ENCODE data around the gene KDM1B.
"Not testable (repeated sequence)": the region's sequence is repeated elsewhere in the genome, so short reads cannot be mapped to it uniquely, and the experiment has no call there.

The KDM1B gene

DNA sequence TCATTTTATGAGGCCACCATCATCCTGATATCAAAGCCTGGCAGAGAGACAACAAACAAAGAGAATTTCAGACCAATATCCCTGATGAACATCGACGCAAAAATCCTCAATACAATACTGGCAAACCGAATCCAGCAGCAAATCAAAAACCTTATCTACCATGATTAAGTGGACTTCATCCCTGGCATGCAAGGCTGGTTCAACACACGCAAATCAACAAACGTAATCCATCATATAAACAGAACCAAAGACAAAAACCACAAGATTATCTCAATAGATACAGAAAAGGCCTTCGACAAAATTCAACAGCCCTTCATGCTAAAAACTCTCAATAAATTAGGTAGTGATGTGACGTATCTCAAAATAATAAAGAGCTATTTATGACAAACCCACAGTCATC, 76.6 kb downstream of the KDM1B start:
- DNase-seq (ENCODE audit: low read depth), result not testable (repeated sequence)

DNA sequence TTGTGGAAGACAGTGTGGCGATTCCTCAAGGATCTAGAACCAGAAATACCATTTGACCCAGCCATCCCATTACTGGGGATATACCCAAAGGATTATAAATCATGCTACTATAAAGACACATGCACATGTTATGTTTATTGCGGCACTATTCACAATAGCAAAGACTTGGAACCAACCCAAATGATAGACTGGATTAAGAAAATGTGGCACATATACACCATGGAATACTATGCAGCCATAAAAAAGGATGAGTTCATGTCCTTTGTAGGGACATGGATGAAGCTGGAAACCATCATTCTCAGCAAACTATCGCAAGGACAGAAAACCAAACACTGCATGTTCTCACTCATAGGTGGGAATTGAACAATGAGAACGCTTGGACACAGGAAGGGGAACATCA, 78.5 kb downstream of the KDM1B start:
- not testable (repeated sequence) for DNase-seq (ENCODE audit: low read depth)

DNA sequence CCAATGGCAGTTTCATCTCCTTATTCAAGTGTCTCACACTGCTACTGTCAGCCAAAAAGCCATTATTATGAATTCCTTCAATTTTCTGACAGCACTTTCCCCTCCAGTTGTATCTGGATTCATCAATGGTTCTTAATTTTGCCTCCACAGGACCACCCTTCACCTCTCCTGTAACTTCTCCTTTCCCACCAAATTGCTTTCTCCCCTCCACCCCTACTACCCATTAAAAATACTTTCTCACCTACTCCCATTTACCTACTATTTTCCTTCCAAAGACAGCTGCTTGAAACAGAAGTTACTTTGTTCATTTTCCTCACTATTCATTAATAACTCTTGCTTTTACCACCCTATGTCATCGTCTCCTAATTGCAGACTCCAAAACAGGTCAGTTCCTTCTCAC, 79.3 kb downstream of the KDM1B start:
- no peak for DNase-seq (ENCODE audit: low read depth)

DNA sequence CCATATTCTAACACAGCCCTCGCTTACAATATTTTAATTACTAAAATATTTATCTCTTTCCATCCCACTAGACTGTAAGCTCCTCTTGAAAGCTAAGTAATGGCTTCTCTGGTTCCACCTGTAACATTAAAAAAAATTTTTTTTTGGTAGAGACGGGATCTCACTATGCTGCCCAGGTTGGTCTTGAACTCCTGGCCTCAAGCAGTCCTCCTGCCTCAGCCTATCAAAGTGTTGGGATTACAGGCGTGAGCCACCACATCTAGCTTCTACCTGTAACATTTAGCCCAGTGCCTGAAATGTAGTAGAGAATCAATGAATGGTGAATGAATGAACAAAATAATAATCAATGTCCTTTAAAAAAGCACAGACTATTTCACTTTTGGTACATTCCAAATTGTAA, 80.3 kb downstream of the KDM1B start:
- DNase-seq (ENCODE audit: low read depth), result no peak

DNA sequence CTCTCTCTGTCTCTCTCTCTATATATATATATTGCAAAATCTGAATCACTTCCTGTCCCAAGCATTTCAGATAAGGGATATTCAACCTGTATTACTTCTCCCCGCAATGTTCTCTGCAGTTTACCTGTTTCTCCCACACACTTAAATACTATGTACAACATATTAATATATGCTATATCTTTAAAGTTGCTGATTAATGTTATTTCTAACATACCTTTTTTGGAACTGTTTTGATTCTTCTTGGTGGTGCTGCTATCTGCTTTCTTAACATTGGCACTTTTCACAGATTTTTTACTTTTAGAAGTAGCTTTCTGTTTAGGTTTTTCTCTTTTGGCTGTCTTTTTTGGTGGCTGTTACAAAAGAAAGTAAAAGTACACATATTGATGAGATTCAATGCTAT, 81.9 kb downstream of the KDM1B start:
- DNase-seq (ENCODE audit: low read depth), result no peak

DNA sequence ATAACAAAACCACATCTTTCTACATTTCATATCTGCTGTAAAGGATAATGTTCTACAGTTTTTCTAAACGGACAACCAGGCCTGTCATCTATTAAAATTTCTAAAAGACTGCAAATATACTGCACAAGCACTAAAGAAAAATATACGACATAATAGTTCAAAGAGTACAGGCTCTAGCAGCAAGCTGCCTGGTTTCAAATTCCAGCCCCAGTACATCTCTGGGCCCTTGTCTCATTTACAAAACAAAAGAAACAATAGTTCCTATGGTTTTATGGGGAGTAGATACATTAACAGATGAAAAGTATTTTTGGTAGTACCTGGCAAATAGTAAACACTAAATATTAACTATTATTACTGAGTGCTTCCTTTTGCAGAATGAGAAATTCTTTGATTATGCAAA, 85.0 kb downstream of the KDM1B start:
- DNase-seq (ENCODE audit: low read depth), result no peak

DNA sequence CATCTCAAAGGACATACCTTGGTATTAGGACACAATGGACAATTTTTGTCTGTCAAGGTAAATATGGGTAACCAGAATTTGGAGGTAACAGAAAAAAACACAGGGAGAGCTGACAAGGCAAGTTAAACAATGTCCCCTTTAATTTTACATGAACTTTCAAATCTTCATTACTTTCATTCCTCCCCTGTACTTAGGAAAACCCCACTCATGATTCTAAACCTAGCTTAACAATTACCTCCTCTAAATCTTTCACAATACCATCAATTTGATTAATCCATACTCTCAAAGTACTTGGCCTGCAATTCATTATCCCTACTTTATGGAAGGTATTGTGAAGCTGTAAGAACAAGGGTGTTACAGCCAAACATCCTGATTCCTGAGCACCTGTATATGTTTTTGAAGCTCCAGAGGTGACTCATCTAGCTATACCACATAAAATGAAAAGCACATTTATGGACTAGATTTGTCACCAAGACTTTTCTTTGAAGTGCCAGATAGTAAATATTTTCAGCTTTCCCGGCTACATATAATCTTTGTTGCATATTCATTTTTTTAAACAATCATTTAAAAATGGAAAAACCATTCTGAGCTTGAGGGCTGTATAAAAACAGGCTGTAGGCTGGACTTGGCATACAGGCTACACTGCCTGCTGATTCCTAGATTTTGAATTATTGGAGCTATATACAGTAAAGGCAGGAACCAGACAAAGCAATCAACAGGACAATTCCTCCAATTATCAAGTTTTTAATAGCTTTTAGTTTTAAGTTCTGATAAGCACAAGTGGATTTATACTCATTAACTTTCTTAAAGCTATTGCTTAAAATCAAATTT, 86.2 kb downstream of the KDM1B start:
- no peak for DNase-seq (ENCODE audit: low read depth)

DNA sequence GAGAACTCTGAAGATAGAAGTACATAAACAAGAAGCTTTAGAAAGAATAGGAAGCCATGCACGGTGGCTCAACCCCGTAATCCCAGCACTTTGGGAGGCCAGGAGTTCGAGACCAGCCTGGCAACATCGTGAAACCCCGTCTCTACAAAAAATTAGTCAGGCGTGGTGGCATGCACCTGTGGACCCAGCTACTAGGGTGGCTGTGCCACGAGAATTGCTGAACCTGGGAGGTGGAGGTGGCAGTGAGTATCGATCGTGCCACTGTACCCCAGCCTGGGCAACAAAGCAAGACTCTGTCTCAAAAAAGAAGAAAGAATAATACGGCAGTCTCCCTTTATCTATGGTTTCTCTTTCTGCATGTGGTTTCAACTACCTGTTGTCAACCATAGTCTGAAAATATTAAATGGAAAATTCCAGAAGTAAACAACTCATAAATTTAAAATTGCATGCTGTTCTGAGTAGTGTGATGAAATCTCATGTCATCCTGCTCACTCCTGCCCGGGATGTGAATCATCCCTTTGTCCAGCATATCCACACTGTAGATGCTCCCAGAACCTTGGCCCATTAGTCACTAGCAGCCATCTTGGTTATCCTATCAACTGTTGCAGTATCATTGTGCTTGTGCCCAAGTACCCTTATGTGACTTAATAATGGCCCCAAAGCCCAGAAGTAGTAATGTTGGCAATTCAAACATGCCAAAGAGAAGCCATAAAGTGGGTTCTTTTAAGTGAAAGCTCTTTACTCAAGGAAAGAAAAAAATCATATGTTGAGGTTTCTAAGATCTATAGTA, 87.0 kb downstream of the KDM1B start:
- DNase-seq (ENCODE audit: low read depth), result no peak

DNA sequence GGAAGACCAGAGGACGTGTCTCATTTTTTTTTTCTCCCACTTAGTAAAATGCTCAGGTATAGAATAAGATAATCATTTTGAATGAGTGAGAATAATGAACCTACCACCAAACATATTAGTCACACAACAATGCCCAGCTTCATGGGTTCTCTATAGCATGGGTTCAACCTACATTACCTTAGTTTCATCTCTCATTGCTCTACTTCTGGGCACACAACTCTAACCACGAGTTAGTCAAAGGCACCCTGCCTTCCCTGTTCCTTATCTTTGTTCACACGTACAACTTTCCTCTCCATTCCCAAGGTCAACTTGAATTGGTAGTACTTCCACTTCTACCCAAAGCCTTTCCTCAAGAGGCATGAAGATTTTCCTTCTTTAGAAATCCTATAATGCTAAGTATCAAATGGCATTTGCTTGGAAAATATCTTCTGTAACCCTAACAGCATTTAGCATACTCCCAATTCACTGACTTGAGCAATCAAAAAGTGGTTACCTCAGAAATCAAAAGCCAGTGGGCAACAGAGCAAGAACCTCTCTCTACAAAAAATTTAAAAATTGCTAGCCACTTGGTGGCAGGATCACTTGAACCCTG, 88.2 kb downstream of the KDM1B start:
- no peak for DNase-seq (ENCODE audit: low read depth)

DNA sequence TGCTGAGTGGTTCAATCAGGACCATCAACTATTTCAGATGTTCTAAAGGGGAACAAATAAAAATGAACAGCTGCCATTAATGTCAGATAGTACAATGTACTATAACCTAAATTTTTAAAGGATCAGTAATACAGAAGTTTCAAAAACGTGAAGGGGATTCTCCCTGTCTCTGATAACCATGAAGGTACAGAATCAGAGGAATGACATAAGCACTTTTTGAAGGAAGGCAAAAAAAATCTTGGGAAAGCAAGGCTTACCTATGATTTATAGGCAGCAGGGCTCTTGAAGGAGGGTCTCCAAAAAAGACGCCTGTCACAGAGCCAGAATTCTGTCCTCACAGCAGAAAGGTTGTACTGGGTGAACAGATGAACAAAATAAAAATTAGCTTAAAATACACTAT, 89.0 kb downstream of the KDM1B start:
- no peak for DNase-seq (ENCODE audit: low read depth)

DNA sequence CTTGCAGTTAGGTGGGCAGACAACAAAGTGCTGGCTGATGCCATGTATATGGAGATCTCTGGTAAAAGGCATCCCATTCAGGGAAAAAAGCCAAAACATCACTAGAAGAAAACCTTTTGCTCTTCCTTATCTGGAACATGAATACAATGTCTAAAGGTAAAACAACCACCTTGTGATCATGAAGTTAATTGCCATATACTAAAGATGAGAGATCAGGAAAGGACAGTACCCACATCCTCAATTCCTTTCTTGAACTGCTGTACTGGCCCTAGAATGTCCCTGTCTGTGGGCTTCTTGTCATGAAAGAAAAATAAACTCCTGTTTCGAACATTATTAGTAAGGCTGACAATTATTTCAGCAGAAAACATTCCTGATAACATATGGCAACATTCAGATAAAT, 89.9 kb downstream of the KDM1B start:
- DNase-seq (ENCODE audit: low read depth), result no peak

DNA sequence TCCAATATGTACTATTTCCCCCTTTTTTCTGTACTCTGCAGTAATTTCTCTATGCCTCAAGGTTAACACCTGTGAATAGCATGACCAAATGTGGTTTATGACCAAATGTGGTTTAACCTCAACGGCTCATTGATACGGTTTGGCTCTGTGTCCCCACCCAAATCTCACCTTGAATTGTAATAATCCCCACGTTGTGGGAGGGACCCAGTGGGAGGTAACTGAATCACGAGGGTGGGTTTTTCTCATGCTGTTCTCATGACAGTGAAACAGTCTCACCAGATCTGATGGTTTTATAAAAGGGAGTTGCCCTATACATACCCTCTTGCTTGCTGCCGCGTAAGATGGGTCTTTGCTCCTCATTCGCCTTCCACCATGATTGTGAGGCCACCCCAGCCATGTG, 90.4 kb downstream of the KDM1B start:
- DNase-seq (ENCODE audit: low read depth), result no peak

DNA sequence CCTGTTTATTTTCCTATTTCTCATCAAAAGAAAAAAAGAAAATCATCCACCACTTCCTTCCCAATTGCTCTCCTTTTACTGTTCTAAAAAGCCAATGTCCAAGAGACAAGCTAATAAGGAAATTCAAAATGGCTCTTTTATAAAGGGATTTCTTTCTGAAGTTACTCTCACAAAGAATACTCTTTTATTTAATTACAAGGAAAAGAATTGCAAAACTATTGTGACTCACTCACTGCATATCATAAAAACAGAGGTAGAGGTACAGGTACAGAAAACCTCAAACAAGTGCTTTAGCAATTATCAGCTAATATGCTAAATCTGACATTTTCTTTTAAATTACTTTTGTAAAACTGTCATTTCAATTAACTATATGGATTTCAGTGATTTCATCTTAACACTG, 91.0 kb downstream of the KDM1B start:
- DNase-seq (ENCODE audit: low read depth), result no peak

DNA sequence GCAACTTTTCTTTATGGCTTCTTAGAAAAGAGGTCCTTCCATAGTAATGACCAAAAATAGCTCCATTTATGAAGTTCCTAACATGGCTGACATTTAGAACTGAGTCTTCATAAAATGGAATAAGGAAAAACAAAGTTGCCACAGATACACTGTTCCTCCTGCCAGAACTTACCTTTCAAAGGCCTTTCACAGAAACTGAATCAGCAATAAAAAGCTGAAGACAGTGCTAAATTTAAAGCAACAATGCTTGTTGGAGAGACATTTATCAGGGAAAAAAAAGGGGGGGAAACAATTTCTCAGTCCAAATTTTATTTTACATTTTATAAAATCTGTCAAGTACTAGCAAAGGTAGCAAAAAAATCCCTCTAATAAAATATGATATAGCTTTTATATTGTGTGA, 91.8 kb downstream of the KDM1B start:
- no peak for DNase-seq (ENCODE audit: low read depth)

DNA sequence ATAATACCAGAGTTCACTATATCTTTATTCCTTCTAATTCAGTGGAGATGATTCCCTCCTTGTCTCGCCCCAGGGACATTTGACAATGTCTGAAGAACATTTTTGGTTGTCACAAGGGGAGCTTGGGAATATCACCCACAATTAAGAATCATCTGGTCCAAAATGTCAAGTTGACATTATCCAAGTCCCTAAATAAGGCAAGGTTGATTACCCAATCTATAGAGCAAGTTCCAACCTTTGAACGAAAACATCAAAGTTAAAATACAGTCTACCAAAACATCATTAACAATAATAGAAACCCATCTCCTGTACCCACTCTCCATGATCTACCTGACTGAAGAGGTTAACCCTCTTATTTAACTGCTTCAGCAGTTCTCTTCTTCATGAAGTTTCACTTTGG, 93.5 kb downstream of the KDM1B start:
- no peak for DNase-seq (ENCODE audit: low read depth)

DNA sequence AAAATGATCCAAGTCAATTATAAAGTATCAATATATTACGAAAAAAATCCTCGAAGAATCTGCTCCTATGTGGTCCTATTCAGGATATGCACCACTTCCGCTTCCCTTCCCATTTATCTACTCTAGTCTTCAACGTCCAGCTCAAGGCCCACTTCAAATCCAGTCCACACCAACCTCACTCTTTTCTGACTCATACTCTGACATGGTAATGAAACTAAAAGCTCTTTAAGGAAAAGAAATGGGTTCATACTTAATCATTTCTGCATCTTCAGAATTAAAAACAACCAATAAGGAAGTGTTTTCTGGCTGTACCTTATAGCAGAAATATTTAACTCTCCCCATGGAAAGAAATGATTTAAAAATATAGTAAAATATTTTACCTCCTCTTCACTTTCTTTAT, 94.0 kb downstream of the KDM1B start:
- DNase-seq (ENCODE audit: low read depth), result no peak

DNA sequence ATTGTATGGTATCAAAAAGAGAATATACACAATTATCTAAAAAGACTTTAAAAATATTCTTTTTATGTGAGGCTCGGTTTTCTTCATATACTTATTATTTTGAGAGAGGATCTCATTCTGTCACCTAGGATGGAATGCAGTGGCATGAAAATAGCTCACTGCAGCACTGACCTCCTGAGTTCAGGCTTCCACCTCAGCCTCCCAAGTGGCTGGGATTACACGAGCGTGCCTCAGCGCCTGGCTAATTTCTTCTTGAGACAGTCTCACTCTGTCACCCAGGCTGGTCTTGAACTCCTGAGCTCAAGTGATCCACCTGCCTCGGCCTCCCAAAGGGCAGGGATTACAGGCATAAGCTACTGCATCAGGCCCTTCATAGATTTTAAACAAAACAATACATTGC, 98.4 kb downstream of the KDM1B start:
- DNase-seq (ENCODE audit: low read depth), result no peak

DNA sequence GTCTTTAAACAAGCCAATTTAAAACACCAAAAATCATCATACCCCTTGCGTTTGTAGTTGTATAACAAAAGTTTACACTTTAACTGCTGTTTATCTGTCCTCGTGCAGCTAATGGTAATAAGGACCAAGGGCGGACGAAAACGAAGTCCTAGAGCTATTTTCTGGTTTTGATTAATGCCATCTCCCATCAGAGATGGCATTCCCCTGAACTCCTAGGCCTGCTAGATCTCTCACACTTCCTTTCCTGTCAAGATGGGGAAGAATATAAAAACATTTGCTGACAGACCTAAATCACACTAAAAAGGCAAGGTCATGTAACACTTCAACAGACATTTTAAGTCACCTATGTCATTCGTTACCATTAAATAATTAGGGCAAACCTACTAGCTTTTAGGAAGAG, 99.6 kb downstream of the KDM1B start:
- DNase-seq (ENCODE audit: low read depth), result no peak

DNA sequence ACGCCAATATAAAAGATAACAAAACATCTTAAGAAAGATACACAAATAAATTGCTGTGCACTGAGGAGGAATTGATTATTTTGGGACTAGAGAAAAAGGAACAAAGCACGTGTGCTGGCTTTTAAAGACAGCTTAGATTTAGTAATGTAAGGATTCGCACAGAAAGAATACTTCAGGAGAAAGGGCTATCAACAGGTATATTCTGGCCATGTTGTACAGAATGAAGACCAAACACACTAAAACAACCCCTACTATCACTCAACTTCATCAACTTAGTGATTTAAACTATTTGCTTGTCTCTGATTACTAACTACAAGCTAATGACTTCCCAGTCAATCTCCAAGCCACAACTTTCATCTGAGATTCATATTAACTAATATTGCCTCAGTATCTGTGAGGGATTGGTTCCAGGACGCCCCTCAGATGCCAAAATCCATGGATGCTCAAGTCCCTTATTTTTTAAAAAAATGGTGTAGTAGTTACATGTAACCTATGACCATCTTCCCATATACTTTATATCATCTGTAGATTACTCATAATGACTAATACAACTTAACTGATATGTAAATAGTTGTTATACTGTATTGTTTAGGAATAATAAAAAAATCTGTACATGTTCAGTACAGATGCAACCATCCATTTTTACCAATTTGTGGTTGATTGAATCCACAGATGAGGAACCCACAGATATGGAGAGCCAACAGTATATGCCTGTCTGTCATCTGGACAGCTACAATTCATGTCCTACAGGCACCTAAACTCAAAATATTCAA, 104.6 kb downstream of the KDM1B start:
- no peak for DNase-seq (ENCODE audit: low read depth)

DNA sequence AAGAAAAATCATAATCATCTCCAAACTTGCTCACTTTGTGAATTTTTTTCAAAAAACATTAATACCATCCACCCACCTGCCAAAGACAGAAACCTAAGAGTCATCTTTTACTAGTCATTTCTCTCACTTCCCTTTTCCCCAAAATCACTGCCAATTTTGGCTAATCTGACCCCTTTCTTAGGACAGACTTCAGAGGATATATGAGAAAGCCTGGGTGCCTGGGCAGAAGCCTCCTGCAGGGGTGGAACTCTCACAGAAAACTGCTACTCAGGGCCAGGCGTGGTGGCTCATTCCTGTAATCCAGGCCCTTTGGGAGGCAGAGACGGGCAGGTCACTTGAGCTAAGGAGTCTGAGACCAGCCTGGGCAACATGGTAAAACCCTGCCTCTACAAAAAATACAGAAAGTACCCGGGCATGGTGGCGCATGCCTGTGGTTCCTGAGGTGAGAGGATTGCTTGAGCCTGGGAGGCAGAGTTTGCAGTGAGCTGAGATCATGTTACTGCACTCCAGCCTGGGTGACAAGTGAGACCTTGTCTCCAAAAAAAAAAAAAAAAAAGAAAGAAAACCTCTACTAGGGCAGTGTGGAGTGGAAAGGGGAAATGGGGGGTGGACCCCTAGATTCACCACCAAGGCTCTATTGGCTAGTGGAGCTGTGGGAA, 105.4 kb downstream of the KDM1B start:
- no peak for DNase-seq (ENCODE audit: low read depth)

DNA sequence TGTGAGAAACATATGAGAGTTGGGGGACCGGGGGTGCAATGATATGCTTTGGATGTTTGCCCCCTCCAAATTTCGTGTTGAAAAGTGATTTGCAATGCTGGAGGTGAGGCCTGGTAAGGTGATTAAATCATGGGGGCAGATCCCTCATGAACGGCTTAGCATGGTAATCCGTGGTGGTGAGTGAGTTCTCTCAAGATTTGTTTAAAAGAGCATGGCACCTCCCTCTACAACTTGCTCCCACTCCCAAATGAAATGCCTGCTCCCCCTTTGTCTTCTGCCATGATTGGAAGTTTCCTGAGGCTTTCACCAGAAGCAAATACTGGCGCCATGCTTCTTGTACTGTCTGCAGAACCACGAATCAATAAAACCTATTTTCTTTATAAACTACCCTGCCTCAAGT, 106.7 kb downstream of the KDM1B start:
- DNase-seq (ENCODE audit: low read depth), result no peak
